ENCODE results near the gene RPS21. TPM values are rescaled to one million over a fixed set of nuclear protein-coding genes. Genes with fewer than 3 reads are reported as not detected.

Gene RPS21
- total RNA-seq = 3,089 and 5,743 TPM in 2 replicates

DNA sequence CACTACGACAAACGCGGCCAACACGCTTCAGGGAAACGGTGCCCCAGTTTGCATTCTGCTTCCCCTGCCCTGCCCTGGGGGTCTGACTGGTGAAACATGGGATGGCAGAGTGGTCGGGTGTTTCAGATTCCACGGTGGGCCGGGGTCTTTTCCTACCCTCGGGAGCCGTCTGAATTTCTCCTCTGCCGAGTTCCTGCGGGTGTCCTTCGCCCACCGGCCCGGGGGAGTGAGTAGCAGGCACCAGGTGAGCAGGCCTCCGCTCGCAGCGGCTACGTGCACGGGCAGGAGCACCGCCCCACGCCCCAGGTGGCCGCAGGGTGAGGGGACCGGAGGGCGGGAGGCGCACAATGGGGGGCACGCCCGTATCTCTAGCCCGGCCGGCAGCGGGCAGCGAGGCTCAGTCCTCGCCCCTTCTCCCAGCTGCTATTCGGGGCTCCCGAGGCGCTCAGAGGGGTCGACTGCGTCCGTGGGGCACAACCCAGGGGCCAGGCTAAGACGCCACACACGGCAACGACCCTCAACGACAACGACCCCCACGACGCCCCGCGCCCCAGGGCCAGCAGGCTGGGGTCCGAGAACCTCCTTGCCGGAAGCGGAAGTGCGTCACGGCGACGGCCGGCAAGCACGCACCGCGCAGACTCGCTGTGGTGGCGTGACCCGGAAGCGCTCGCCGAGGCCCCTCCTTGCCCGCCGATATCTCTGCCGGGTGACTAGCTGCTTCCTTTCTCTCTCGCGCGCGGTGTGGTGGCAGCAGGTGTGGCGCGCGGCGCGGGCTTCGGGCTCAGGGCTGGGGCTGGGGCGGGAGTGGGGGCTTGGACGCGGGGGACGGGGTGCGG is at the start of gene RPS21:
Gene RPS21 (plus strand): TSS at position 721 of the 836 bp plus-strand sequence. CDS start 236 bp downstream, outside the sequence.
- Histone ChIP-seq H3K36me3 (ENCODE audit: control insufficient read depth, insufficient read depth, low read length) (peaks cover 1% of the 10 kb centered on the region), H3K27me3 (ENCODE audit: control insufficient read depth, insufficient read depth, low read length) (no peaks in the 10 kb centered on the region), H3K4me3 (ENCODE audit: low read depth, low read length) (peak within 1 kb of the TSS; percentile 99)
- no peak for DNase-seq (ENCODE audit: low read depth)
- no peak for TF ChIP-seq CTCF (IDR thresholded peaks at IDR 0.05; ENCODE audit: insufficient read depth, low read length, poor library complexity, severe bottlenecking)

- H3K27me3 ChIP-seq (ENCODE audit: control insufficient read depth, insufficient read depth, low read length) = no peaks in the 10 kb centered on the region
- no peaks in the 10 kb centered on the region for H3K36me3 ChIP-seq (ENCODE audit: control insufficient read depth, insufficient read depth, low read length)
- TF ChIP-seq CTCF (IDR thresholded peaks at IDR 0.05; ENCODE audit: insufficient read depth, low read length, poor library complexity, severe bottlenecking) = no peak
- DNase-seq (ENCODE audit: low read depth) = no peak
- no peak overlapping the region for H3K4me3 ChIP-seq (ENCODE audit: low read depth, low read length)
These were observed 49.2 kb upstream of the RPS21 start for GRCh38 chr20:62337558-62338293.

- no peaks in the 10 kb centered on the region for H3K36me3 ChIP-seq (ENCODE audit: control insufficient read depth, insufficient read depth, low read length)
- DNase-seq (ENCODE audit: low read depth) = no peak
- no peak for TF ChIP-seq CTCF (IDR thresholded peaks at IDR 0.05; ENCODE audit: insufficient read depth, low read length, poor library complexity, severe bottlenecking)
- H3K27me3 ChIP-seq (ENCODE audit: control insufficient read depth, insufficient read depth, low read length) = no peaks in the 10 kb centered on the region
- no peak overlapping the region for H3K4me3 ChIP-seq (ENCODE audit: low read depth, low read length)
These were observed 48.6 kb upstream of the RPS21 start for GRCh38 chr20:62338294-62338620.

DNA sequence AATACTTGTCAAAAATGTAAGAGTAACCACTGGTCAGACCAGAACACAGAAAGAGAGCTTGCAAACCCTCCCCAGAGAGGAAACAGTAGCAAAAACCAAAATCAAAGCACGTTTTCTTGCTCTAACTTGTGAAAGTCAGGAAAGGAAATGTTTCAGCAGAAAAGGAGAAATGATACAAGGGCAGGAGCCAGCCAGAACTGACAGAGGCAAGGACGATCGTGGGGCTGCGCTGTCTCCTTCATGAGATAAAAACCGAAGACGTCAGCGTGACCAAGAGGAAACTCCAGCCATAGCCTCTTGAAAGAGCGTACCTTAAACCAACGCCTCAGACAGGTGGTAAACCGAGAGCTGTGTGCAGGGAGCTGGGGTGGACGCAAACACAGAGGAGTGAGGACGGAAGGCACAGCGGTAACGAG is 47.2 kb upstream of the RPS21 start:
- no peak overlapping the region for H3K4me3 ChIP-seq (ENCODE audit: low read depth, low read length)
- TF ChIP-seq CTCF (IDR thresholded peaks at IDR 0.05; ENCODE audit: insufficient read depth, low read length, poor library complexity, severe bottlenecking) = no peak
- H3K27me3 ChIP-seq (ENCODE audit: control insufficient read depth, insufficient read depth, low read length) = no peaks in the 10 kb centered on the region
- DNase-seq (ENCODE audit: low read depth) = no peak
- H3K36me3 ChIP-seq (ENCODE audit: control insufficient read depth, insufficient read depth, low read length) = no peaks in the 10 kb centered on the region

DNA sequence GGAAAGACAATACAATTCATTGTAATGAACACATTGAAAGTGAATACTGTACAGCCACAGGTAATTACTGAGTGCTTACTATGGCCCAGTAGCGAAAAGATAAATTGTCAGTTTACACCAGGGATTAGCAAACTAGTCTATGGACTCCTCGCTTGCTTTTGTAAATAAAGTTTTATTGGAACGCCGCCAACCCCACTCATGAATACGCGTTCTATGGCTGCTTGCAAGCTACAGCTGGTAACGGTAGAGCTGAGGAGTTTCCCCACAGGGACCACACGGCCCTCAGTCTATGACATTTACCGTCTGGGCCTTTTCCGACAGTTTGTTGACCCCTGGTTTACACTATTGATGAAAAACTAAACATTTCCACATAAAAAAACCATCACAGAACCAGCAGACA is 44.0 kb upstream of the RPS21 start:
- Histone ChIP-seq H3K27me3 (ENCODE audit: control insufficient read depth, insufficient read depth, low read length) (no peaks in the 10 kb centered on the region), H3K36me3 (ENCODE audit: control insufficient read depth, insufficient read depth, low read length) (peaks cover 2% of the 10 kb centered on the region), H3K4me3 (ENCODE audit: low read depth, low read length) (no peak overlapping the region)
- TF ChIP-seq CTCF (IDR thresholded peaks at IDR 0.05; ENCODE audit: insufficient read depth, low read length, poor library complexity, severe bottlenecking) = no peak
- DNase-seq (ENCODE audit: low read depth) = no peak

Measured in kidney epithelial cell (primary cell).